ENCODE results near the gene BGN. TPM values are rescaled to one million over a fixed set of nuclear protein-coding genes. Genes with fewer than 3 reads are reported as not detected.

The BGN gene
- total RNA-seq, 1 experiment from 2014 or later, result 1.2 TPM

GRCh38 chrX:153448556-153449367 lies 46.0 kb upstream of the BGN start:
- H3T11ph ChIP-seq (ENCODE audit: low read length), result no peak overlapping the region
- no peaks in the 10 kb centered on the region for H3K79me1 ChIP-seq (ENCODE audit: insufficient read depth, low read depth, low read length, poor library complexity, severe bottlenecking)
- no peak overlapping the region for H2BK20ac ChIP-seq (ENCODE audit: low read depth, low read length, poor library complexity, severe bottlenecking)
- Mint-ChIP-seq H3K27ac (no peak overlapping the region), H3K36me3 (ENCODE audit: insufficient read depth in 1 of 3, low read depth in 3 of 3) (peaks cover 10 to 22% (median 18%) of the 10 kb centered on the region in 3 experiments; a peak in 5 of 7 replicates), H3K4me1 (no peaks in the 10 kb centered on the region), H3K27me3 (ENCODE audit: low read depth) (no peaks in the 10 kb centered on the region), H3K4me3 (no peak overlapping the region), H3K9me3 (peaks cover 48 to 70% of the 10 kb centered on the region in 2 experiments)
- H2BK15ac ChIP-seq (ENCODE audit: low read depth, low read length), result no peak overlapping the region
- H3K27me3 ChIP-seq (ENCODE audit: insufficient read depth, low read length), result no peaks in the 10 kb centered on the region
- H3K23ac ChIP-seq (ENCODE audit: insufficient read length, low read depth, low read length), result no peak overlapping the region
- no CpG with 5 or more reads among the region's 21 CpGs for WGBS (ENCODE audit: extremely low coverage, insufficient read length, low lambda C conversion rate)
- DNase-seq, result no peak
- peaks cover 20% of the 10 kb centered on the region for H3K9me3 ChIP-seq (ENCODE audit: control insufficient read depth, low read depth, low read length)
- H2BK12ac ChIP-seq (ENCODE audit: insufficient read length, low read depth, low read length), result no peak overlapping the region
- no peak overlapping the region for H3K4ac ChIP-seq (ENCODE audit: low read depth, low read length)
- no peak overlapping the region for H4K8ac ChIP-seq (replicated peaks; ENCODE audit: insufficient read length, low read depth, low read length)
- no peak overlapping the region for H3K18ac ChIP-seq (ENCODE audit: insufficient read length, low read depth, low read length)
- no peak for TF ChIP-seq CTCF (conservative IDR thresholded peaks at IDR 0.05)
- no peak overlapping the region for H2BK5ac ChIP-seq (ENCODE audit: insufficient read length, low read length)
- no peak overlapping the region for H2AFZ ChIP-seq (ENCODE audit: low read length)
- no peak overlapping the region for H3K14ac ChIP-seq (ENCODE audit: insufficient read depth, low read length)
- H3K56ac ChIP-seq (ENCODE audit: insufficient read length, low read depth, low read length), result no peak overlapping the region
- no peak overlapping the region for H2BK120ac ChIP-seq (ENCODE audit: low read depth, low read length, poor library complexity, severe bottlenecking)
- H4K91ac ChIP-seq (ENCODE audit: insufficient read length, low read depth, low read length), result no peak overlapping the region
- no peaks in the 10 kb centered on the region for H3K79me2 ChIP-seq (ENCODE audit: insufficient read depth, low read length)
- H4K5ac ChIP-seq (ENCODE audit: insufficient read length, low read depth, low read length), result no peak overlapping the region
- H4K20me1 ChIP-seq (ENCODE audit: control insufficient read depth, insufficient read depth, insufficient read length), result no peaks in the 10 kb centered on the region
- H3K23me2 ChIP-seq (ENCODE audit: insufficient read length, low read depth, low read length, poor library complexity, severe bottlenecking), result no peaks in the 10 kb centered on the region
- H3K9ac ChIP-seq (ENCODE audit: extremely low read depth, insufficient read length, low read length), result no peak overlapping the region
- H3K4me1 ChIP-seq (ENCODE audit: insufficient read depth, low read length), result no peaks in the 10 kb centered on the region
- H3K27ac ChIP-seq (ENCODE audit: insufficient read length, low read depth, low read length), result no peak overlapping the region
- no peak overlapping the region for H3K4me2 ChIP-seq (ENCODE audit: insufficient read depth, insufficient read length, low read length)
- no peak overlapping the region for H2AK5ac ChIP-seq (ENCODE audit: insufficient read length, low read length)
